Activated CD4-positive, alpha-beta T cell treated with anti-CD3 and anti-CD28 coated beads for 1 hour (primary cell): ENCODE data around the gene DNAJC22.
A peak's percentile ranks its signal among the peaks of the same experiment; 100 is the strongest.
"Not testable (repeated sequence)": the region's sequence is repeated elsewhere in the genome, so short reads cannot be mapped to it uniquely, and the experiment has no call there.

Experiments used
- DNase-seq: peaks from one replicate; pipeline ENCODE4 v3.0.0-alpha.2; 2020

DNAJC22 gene

DNA sequence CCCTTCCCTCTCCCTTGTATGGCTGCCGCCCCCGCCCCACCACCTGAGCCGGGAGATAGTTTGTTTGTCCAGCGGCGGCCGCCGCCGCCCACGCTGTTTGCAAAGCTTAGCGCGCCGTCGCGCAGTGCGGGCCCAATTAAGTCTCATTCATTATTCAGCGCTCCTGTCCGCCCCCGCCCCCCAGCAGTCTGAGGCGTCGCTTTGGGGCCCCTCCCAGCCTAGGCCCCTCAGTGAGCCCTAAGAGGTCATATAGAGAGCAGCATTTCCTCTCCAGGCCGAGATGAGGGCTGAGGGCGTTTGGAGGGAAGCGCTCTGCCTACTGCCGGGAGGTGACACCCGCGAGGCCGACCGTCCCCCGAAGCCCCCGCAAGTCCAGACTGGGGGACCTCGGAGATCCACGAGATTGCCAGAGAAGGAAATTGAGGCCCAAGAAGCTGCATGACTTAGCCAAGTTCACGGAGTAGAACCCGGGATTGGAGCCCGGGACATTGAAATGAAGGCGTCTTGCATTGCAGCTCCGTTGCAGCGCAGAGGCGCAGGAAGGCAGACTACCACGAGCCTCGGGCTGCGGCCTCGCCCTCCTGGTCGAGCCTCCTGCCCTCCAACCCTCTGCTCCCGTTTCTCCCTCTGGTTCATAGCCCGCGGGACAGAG lies at the start of gene DNAJC22:
Gene DNAJC22 (plus strand): TSS at position 230 of the 652 bp plus-strand sequence. CDS start 1,985 bp downstream, outside the sequence.
- no peak for DNase-seq

DNA sequence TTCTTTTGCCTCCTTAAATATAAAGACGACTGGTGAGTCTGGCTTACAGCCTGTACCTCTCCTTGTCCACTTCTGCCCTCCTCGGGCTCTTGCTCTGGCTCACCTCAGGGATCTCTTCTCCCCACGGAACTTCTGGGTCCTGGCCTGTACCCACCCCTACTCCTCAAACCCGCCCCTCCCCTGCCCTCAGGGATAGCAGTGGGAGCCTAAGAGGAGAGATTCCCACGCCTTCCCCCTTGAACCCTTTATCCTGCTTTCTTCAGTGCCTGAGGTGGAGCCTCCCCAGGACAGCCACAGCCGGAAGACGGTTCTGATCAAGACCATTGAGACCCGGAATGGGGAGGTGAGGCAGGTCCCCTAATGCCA lies 49.0 kb upstream of the DNAJC22 start:
- no peak for DNase-seq

DNA sequence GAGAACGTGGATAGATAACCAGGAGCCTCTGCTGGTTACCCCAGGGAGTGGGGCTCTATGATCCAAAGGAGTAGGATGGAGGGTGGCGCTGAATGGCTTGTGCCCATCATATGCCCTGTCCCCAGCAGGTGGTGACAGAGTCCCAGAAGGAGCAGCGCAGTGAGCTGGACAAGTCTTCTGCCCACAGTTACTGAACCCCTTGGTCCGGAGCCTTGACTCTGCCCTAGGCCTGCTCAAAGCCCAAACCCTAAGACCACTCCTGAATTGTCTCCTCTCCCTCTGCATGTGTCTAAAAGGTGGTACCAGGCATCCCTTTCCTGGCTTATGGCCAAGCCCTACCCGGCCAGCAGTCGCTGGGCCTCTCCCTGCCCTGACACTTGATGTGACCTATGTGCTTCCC lies 48.5 kb upstream of the DNAJC22 start:
- no peak for DNase-seq

DNA sequence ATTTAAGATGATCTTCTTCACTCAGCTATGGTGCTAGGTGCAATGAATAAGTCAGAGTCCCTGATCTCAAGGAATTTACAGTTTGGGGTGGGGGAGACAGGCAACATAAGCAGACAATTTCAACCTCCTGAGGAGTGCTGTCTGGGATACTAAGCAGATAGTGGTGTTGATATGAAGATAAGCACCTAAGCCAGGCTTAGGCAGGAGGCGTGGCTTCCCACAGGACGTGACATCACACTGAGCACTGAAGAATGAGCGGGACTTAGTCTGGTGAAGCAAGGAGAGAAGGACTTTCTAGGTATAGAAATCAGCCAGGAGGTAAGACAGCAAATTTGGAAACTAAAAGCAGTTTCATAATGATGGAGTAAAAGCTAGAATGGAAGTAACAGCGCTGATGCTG lies 44.9 kb upstream of the DNAJC22 start:
- DNase-seq = no peak

GRCh38 chr12:49304161-49304560 lies 42.5 kb upstream of the DNAJC22 start:
- DNase-seq = no peak

GRCh38 chr12:49305762-49306510 lies 40.8 kb upstream of the DNAJC22 start:
- no peak for DNase-seq

DNA sequence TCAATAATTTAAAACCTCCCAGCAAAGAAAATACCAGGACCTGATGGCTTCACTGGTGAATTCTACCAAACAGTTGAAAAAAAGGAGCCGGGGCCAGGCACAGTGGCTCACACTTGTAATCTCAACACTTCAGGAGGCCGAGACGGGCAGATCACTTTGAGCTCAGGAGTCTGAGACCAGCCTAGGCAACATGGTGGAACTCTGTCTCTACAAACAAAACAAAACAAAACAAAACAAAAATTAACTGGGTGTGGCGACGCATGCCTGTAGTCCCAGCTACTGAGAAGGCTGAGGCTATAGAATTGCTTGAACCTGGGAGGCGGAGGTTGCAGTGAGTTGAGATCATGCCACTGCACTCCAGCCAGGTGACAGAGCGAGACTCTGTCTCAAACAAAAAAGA lies 37.3 kb upstream of the DNAJC22 start:
- no peak for DNase-seq

GRCh38 chr12:49310451-49311000 lies 36.2 kb upstream of the DNAJC22 start:
- DNase-seq = not testable (repeated sequence)

- DNase-seq = no peak
Observed at GRCh38 chr12:49314811-49315210, 31.9 kb upstream of the DNAJC22 start.

DNA sequence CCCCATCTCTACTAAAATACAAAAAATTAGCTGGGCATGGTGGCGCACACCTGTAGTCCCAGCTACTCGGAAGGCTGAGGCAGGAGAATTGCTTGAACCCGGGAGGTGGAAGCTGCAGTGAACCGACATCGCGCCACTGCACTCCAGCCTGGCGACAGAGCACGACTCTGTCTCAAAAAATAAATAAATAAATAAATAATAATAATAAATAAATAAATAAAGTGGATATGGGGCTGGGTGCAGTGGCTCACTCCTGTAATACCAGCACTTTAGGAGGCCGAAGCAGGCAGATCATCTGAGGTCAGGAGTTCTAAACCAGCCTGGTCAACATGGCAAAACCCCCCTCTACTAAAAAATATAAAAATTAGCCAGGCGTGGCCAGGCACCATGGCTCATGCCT lies 29.6 kb upstream of the DNAJC22 start:
- DNase-seq = not testable (repeated sequence)

- DNase-seq = not testable (repeated sequence)
Observed at GRCh38 chr12:49320411-49321103, 26.1 kb upstream of the DNAJC22 start.

DNA sequence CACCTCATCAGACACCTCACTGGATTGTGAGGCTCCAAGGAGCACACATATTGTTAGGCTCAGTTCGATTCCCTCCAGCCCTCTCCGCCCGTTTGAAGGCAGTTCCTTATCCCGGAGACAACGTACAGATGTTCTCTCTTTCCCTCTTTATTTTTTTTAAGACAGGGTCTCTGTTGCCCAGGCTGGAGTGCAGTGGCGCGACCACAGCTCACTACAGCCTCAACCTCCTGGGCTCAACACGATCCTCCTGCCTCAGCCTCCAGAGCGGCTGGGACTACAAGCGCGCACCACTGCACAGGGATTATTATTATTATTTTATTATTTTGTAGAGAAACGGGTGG lies 24.4 kb upstream of the DNAJC22 start:
- no peak for DNase-seq

DNA sequence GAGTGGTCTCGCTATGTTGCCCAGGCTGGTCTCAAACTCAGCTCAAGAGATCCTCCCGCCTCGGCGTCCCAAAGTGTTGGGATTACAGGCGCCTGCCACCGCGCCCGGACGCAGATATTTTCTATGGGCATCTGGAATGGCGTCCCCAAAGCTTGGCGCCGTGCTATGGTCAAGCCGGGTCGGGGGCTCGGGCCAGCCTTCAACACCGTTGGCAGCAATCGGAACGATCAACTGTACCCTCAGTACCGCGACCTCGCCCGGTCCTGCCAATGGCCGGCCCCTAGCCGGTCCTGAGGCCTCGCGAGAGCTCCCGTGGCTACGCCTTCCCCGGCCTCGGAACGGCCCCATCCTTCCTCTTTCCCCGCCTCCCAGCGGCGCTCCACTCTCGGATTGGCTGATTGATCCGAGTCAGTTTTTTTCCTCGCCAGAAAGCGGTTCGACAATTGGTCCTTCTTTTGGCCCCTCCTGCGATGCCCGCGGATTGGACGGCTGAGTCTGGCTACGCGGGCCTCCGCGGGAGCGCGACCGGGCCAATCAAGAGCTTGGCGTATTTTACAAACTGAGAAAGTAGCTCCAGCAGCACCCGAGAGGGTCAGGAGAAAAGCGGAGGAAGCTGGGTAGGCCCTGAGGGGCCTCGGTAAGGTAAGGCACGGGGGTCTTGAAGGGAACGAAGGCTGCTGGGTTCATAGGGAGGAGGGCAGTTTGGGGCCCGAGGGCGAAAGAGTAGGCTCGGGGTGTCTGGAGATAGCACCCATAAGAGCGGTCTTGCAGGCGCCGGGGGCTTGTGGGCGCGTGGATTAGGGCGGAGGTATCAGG lies 23.8 kb upstream of the DNAJC22 start, which contains the start of gene TROAP:
Gene TROAP (plus strand): TSS at position 548 of the 816 bp plus-strand sequence. CDS start 354 bp downstream, outside the sequence.
- peak; percentile 94 for DNase-seq

- no peak for DNase-seq
Observed at GRCh38 chr12:49323524-49324097, 23.1 kb upstream of the DNAJC22 start.

DNA sequence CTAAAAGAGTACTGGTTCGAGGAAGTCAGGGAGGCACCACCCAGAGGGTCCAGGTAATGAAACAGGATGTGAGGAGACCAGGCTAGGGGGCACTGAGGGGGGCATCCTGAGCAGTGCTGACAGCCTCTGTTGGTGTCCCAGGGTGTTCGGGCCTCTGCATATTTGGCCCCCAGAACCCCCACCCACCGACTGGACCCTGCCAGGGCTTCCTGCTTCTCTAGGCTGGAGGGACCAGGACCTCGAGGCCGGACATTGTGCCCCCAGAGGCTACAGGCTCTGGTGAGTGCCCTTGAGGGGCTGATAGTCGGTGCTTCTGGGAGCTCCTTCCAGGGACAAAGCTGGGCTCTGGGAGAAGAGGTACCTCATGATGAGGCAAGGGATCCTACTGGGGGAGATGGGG lies 21.1 kb upstream of the DNAJC22 start:
- no peak for DNase-seq

GRCh38 chr12:49327368-49327767 lies 19.3 kb upstream of the DNAJC22 start:
- no peak for DNase-seq

DNA sequence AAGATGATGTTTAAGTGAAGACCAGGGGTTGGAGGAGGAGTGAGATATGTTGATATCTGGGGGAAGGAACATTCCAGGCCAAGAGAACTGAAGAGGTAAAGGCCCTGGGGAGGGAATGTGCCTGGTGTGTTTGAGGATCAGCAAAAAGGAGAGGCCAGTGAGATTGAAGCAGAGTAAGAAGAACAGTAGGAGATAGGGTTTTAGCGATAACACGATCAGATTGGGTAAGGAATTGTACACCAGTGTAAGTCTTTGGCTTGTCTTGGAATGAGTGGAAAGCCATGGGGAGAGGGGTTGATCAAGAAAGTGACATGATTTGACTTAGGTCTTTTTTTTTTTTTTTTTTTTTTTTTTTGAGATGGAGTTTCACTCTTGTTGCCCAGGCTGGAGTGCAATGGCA lies 18.8 kb upstream of the DNAJC22 start:
- DNase-seq = no peak

DNA sequence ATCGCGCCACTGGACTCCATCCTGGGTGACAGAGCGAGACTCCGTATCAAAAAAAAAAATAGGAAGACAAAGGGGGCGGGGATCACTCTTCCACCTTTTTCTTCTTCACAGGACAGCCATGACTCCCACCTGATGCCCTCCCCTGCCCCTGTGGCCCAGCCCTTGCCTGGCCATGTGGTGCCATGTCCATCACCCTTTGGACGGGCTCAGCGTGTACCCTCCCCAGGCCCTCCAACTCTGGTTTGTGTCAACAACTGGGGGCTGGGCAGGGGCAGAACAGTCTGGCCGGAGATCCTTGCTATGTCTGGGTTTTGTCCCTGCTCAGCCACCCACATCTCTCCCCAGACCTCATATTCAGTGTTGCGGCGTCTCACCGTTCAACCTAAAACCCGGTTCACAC lies 17.9 kb upstream of the DNAJC22 start:
- DNase-seq = no peak

GRCh38 chr12:49330032-49330619 lies 16.6 kb upstream of the DNAJC22 start:
- DNase-seq = no peak

- no peak for DNase-seq
Observed at GRCh38 chr12:49330631-49331379, 15.9 kb upstream of the DNAJC22 start.
